ENCODE data around the gene TRIM33. TPM values are rescaled to one million over a fixed set of nuclear protein-coding genes. Genes with fewer than 3 reads are reported as not detected.

Gene TRIM33
- total RNA-seq, 1 experiment from 2014 or later: 38.7 TPM

DNA sequence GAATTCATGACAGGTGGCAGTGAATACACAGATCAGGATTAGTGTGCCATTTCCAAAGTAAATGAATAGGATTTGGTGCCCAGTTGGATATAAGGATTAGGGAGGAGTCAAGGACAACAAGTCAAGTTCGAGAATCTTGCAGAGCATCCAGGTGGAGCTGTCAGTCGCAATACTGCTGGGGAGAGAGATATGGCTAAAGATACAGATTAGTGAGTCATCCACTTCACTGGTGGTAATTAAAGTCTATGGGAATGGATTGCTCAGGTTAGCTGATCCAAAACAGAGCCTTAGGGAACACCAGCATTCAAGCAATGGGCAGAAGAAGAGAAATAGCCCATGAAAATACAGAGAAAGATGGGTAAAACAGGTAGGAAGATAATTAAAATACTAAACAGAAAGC is 43.6 kb upstream of the TRIM33 start:
- peak in 1 of 2 experiments; percentile 48 for DNase-seq
- Histone ChIP-seq H2AFZ (no peak overlapping the region), H3K27ac (no peak overlapping the region), H3K4me1 (replicated peaks; ENCODE audit: insufficient read depth) (no peaks in the 10 kb centered on the region), H3K79me2 (ENCODE audit: low read depth) (no peaks in the 10 kb centered on the region), H3K36me3 (ENCODE audit: low read depth) (no peaks in the 10 kb centered on the region), H3K4me2 (no peak overlapping the region), H4K20me1 (ENCODE audit: insufficient read depth) (no peaks in the 10 kb centered on the region), H3K9me2 (ENCODE audit: insufficient read depth) (no peaks in the 10 kb centered on the region), H3K9me3 (ENCODE audit: insufficient read depth, low read depth) (no peaks in the 10 kb centered on the region), H3K27me3 (ENCODE audit: insufficient read depth, low read depth) (no peaks in the 10 kb centered on the region), H3F3A (ENCODE audit: insufficient read depth, low read depth) (no peaks in the 10 kb centered on the region; the same call in 1 of the 2 replicates), H3K4me3 (no peak overlapping the region)
- intact Hi-C loops (cut with micrococcal nuclease; ENCODE audit: unreplicated experiment): loop anchor here (10.0 kb wide), 1 partner anchor 110 kb away; no protein-coding TSS in a partner anchor
- no TSS peak for BruUV-seq (replicated peaks)
- TF ChIP-seq EZH2 (IDR thresholded peaks at IDR 0.05; ENCODE audit: low read depth): no peak
- TF ChIP-seq, protein P1, sequence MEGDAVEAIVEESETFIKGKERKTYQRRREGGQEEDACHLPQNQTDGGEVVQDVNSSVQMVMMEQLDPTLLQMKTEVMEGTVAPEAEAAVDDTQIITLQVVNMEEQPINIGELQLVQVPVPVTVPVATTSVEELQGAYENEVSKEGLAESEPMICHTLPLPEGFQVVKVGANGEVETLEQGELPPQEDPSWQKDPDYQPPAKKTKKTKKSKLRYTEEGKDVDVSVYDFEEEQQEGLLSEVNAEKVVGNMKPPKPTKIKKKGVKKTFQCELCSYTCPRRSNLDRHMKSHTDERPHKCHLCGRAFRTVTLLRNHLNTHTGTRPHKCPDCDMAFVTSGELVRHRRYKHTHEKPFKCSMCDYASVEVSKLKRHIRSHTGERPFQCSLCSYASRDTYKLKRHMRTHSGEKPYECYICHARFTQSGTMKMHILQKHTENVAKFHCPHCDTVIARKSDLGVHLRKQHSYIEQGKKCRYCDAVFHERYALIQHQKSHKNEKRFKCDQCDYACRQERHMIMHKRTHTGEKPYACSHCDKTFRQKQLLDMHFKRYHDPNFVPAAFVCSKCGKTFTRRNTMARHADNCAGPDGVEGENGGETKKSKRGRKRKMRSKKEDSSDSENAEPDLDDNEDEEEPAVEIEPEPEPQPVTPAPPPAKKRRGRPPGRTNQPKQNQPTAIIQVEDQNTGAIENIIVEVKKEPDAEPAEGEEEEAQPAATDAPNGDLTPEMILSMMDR (conservative IDR thresholded peaks at IDR 0.05): no peak
- CTCF ChIA-PET: no interaction called here
- POLR2A ChIA-PET (ENCODE audit: unreplicated experiment): no interaction called here

DNA sequence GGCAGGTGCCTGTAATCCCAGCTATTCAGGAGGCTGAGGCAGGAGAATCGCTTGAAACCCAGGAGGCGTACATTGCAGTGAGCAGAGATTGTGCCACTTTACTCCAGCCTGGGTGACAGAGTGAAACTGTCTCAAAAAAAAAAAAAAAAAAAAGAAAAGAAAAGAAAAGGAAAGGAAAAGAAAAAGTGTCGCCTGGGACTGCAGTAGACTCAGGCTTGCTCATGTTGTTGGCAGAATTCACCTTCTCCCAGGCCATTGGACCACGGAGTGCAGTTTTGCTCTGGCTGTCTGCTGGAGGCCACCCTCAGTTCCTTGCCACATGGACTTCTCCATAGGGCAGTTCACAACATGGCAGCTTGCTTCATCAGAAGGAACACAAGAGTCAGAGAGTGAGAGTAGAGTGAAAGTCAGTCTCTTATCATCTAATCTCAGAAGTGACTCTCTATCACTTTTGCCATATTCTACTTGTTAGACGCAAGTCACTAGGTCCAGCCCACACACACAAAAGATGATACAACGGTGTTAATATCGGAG is 41.2 kb upstream of the TRIM33 start:
- no peak for TF ChIP-seq EZH2 (IDR thresholded peaks at IDR 0.05; ENCODE audit: low read depth)
- TF ChIP-seq, protein P1 (conservative IDR thresholded peaks at IDR 0.05): no peak
- Histone ChIP-seq H3K9me2 (ENCODE audit: insufficient read depth) (no peaks in the 10 kb centered on the region), H3K79me2 (ENCODE audit: low read depth) (no peaks in the 10 kb centered on the region), H3K9me3 (ENCODE audit: insufficient read depth, low read depth) (no peaks in the 10 kb centered on the region), H3K36me3 (ENCODE audit: low read depth) (no peaks in the 10 kb centered on the region), H3K4me1 (replicated peaks; ENCODE audit: insufficient read depth) (no peaks in the 10 kb centered on the region), H4K20me1 (ENCODE audit: insufficient read depth) (no peaks in the 10 kb centered on the region), H2AFZ (no peak overlapping the region), H3K27ac (no peak overlapping the region), H3K4me2 (no peak overlapping the region), H3F3A (ENCODE audit: insufficient read depth, low read depth) (no peaks in the 10 kb centered on the region; the same call in 1 of the 2 replicates), H3K4me3 (no peak overlapping the region), H3K27me3 (ENCODE audit: insufficient read depth, low read depth) (no peaks in the 10 kb centered on the region)
- no TSS peak for BruUV-seq (replicated peaks)
- ChIA-PET CTCF (no interaction called here), POLR2A (ENCODE audit: unreplicated experiment) (no interaction called here)
- intact Hi-C loops (cut with micrococcal nuclease; ENCODE audit: unreplicated experiment): loop anchor here (10.0 kb wide), 1 partner anchor 107 kb away; no protein-coding TSS in a partner anchor
- no peak for DNase-seq

DNA sequence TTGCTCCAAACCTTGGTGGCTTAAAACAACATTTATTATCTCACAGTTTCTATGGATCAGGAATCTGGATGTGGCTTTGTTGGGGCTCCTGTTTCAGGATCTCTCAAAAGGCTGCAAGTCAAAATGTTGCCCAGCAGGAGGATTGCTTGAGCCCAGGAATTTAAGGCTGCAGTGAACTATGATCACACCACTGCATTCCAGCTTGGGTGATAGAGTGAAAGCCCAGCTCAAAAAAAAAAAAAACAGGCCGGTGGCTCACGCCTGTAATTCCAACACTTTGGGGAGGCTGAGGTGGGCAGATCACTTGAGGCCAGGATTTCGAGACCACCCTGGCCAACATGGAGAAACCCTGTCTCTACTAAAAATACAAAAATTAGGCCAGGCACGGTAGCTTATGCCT is 40.4 kb upstream of the TRIM33 start:
- intact Hi-C loops (cut with micrococcal nuclease; ENCODE audit: unreplicated experiment): loop anchor here (10.0 kb wide), 1 partner anchor 107 kb away; no protein-coding TSS in a partner anchor
- H3K4me2 ChIP-seq: no peak overlapping the region
- POLR2A ChIA-PET (ENCODE audit: unreplicated experiment): no interaction called here

More for the DNA sequence above, 40.4 kb upstream of the TRIM33 start:
- no peak overlapping the region for H2AFZ ChIP-seq
- no peak overlapping the region for H3K4me3 ChIP-seq
- H3K79me2 ChIP-seq (ENCODE audit: low read depth): no peaks in the 10 kb centered on the region
- H3K36me3 ChIP-seq (ENCODE audit: low read depth): no peaks in the 10 kb centered on the region
- BruUV-seq (replicated peaks): no TSS peak
- no peaks in the 10 kb centered on the region; the same call in 1 of the 2 replicates for H3F3A ChIP-seq (ENCODE audit: insufficient read depth, low read depth)
- CTCF ChIA-PET: no interaction called here
- no peaks in the 10 kb centered on the region for H3K9me2 ChIP-seq (ENCODE audit: insufficient read depth)
- no peaks in the 10 kb centered on the region for H3K9me3 ChIP-seq (ENCODE audit: insufficient read depth, low read depth)
- H3K27me3 ChIP-seq (ENCODE audit: insufficient read depth, low read depth): no peaks in the 10 kb centered on the region
- TF ChIP-seq, protein P1 (conservative IDR thresholded peaks at IDR 0.05): no peak
- no peak for TF ChIP-seq EZH2 (IDR thresholded peaks at IDR 0.05; ENCODE audit: low read depth)
- H3K4me1 ChIP-seq (replicated peaks; ENCODE audit: insufficient read depth): no peaks in the 10 kb centered on the region
- H3K27ac ChIP-seq: no peak overlapping the region
- no peaks in the 10 kb centered on the region for H4K20me1 ChIP-seq (ENCODE audit: insufficient read depth)
- DNase-seq: no peak

All from PC-9 (cell line).